ENCODE measurements around the gene ANK3.

- TF ChIP-seq CREB1 (CRISPR knock-in tag; IDR thresholded peaks at IDR 0.05) (no peak), ZNF423 (CRISPR knock-in tag; IDR thresholded peaks at IDR 0.05) (no peak), CTCF (IDR thresholded peaks at IDR 0.05) (no peak), CREM (CRISPR knock-in tag; IDR thresholded peaks at IDR 0.05) (no peak), E2F1 (CRISPR knock-in tag; IDR thresholded peaks at IDR 0.05) (no peak), NR2C2 (CRISPR knock-in tag; IDR thresholded peaks at IDR 0.05) (no peak), ESRRA (CRISPR knock-in tag; IDR thresholded peaks at IDR 0.05; ENCODE audit: borderline replicate concordance) (no peak), ZBTB43 (CRISPR knock-in tag; IDR thresholded peaks at IDR 0.05) (no peak), ZSCAN18 (CRISPR knock-in tag; IDR thresholded peaks at IDR 0.05) (no peak), GABPB1 (CRISPR knock-in tag; IDR thresholded peaks at IDR 0.05) (no peak), ZNF532 (CRISPR knock-in tag; IDR thresholded peaks at IDR 0.05; ENCODE audit: borderline replicate concordance) (no peak), JUN (CRISPR knock-in tag; IDR thresholded peaks at IDR 0.05) (no peak), AFF4 (CRISPR knock-in tag; IDR thresholded peaks at IDR 0.05; ENCODE audit: borderline replicate concordance) (no peak), ZBTB21 (CRISPR knock-in tag; IDR thresholded peaks at IDR 0.05; ENCODE audit: borderline replicate concordance) (no peak)
Observed at GRCh38 chr10:60369547-60369930, 20.1 kb downstream of the ANK3 start.

All from WTC11 (cell line).